ENCODE data around the gene KIAA1671.

Gene KIAA1671

GRCh38 chr22:24947881-24948280, 4.6 kb upstream of the KIAA1671 start:
- no peak overlapping the region for H2AFZ ChIP-seq (ENCODE audit: low read depth)

GRCh38 chr22:24948356-24949202, 3.9 kb upstream of the KIAA1671 start:
- no peaks in the 10 kb centered on the region for H3K36me3 ChIP-seq (ENCODE audit: insufficient read depth)
- H4K20me1 ChIP-seq (ENCODE audit: insufficient read depth), result no peaks in the 10 kb centered on the region
- no peak overlapping the region for H2AFZ ChIP-seq (ENCODE audit: low read depth)
- H3K4me2 ChIP-seq, result no peak overlapping the region
- no peaks in the 10 kb centered on the region for H3K27me3 ChIP-seq (ENCODE audit: insufficient read depth, low read depth)
- H3K27ac ChIP-seq, result no peak overlapping the region
- H3K79me2 ChIP-seq (ENCODE audit: insufficient read depth, low read depth), result no peaks in the 10 kb centered on the region
- TF ChIP-seq CTCF (conservative IDR thresholded peaks at IDR 0.05; ENCODE audit: low read depth, low read length), result no peak
- H3K9ac ChIP-seq, result no peak overlapping the region
- no peak overlapping the region for H3K4me3 ChIP-seq (IDR thresholded peaks at IDR 0.05; ENCODE audit: insufficient read depth, low read depth, low read length)
- peaks cover 4% of the 10 kb centered on the region for H3K4me1 ChIP-seq (ENCODE audit: low read depth, poor library complexity, severe bottlenecking)

More at GRCh38 chr22:24947881-24948280, 4.6 kb upstream of the KIAA1671 start:
- no peaks in the 10 kb centered on the region for H3K36me3 ChIP-seq (ENCODE audit: insufficient read depth)
- H3K4me3 ChIP-seq (IDR thresholded peaks at IDR 0.05; ENCODE audit: insufficient read depth, low read depth, low read length), result no peak overlapping the region
- H3K9ac ChIP-seq, result no peak overlapping the region
- no peaks in the 10 kb centered on the region for H3K79me2 ChIP-seq (ENCODE audit: insufficient read depth, low read depth)
- H3K27ac ChIP-seq, result no peak overlapping the region
- H3K27me3 ChIP-seq (ENCODE audit: insufficient read depth, low read depth), result no peaks in the 10 kb centered on the region
- peaks cover under 1% of the 10 kb centered on the region for H3K4me1 ChIP-seq (ENCODE audit: low read depth, poor library complexity, severe bottlenecking)
- no peak overlapping the region for H3K4me2 ChIP-seq
- no peak for TF ChIP-seq CTCF (conservative IDR thresholded peaks at IDR 0.05; ENCODE audit: low read depth, low read length)
- H4K20me1 ChIP-seq (ENCODE audit: insufficient read depth), result no peaks in the 10 kb centered on the region

DNA sequence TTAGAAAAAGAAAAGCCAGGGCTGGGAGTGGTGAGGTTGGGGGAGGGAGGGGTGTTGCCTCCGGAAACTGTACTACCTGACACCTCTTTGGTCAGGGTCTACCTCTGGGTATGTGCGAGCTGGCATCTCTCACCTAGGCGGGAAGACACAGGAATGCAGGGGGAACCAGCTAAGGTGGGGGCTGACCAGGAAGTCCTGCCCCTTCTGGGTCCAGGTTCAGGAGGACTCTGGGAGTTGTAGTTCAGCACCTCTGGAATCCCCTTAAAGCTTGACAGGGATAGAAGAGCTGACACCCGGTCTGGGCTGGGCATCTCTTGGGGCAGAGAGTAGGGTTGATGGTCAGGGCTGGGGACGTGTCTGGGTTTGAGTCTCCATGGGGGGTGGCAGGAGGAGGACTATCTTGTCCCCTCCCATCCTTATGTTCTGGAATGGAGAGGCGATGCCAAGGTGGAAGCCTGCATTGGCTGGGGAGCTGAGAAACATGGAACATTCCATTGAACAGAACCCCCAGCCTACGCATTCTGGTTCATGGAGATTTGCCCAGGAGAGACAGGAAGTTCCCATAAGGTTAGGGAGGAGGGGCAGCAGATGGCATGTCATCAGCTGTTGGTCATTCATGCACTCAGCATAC, 2.1 kb upstream of the KIAA1671 start:
- H3K4me3 ChIP-seq (IDR thresholded peaks at IDR 0.05; ENCODE audit: insufficient read depth, low read depth, low read length), result no peak overlapping the region
- no peak overlapping the region for H3K4me2 ChIP-seq
- H3K4me1 ChIP-seq (ENCODE audit: low read depth, poor library complexity, severe bottlenecking), result peaks cover 4% of the 10 kb centered on the region
- no peaks in the 10 kb centered on the region for H4K20me1 ChIP-seq (ENCODE audit: insufficient read depth)
- no peaks in the 10 kb centered on the region for H3K27me3 ChIP-seq (ENCODE audit: insufficient read depth, low read depth)
- no peaks in the 10 kb centered on the region for H3K36me3 ChIP-seq (ENCODE audit: insufficient read depth)
- H3K79me2 ChIP-seq (ENCODE audit: insufficient read depth, low read depth), result no peaks in the 10 kb centered on the region
- H3K9ac ChIP-seq, result no peak overlapping the region
- no peak overlapping the region for H3K27ac ChIP-seq
- no peak overlapping the region for H2AFZ ChIP-seq (ENCODE audit: low read depth)
- TF ChIP-seq CTCF (conservative IDR thresholded peaks at IDR 0.05; ENCODE audit: low read depth, low read length), result no peak

DNA sequence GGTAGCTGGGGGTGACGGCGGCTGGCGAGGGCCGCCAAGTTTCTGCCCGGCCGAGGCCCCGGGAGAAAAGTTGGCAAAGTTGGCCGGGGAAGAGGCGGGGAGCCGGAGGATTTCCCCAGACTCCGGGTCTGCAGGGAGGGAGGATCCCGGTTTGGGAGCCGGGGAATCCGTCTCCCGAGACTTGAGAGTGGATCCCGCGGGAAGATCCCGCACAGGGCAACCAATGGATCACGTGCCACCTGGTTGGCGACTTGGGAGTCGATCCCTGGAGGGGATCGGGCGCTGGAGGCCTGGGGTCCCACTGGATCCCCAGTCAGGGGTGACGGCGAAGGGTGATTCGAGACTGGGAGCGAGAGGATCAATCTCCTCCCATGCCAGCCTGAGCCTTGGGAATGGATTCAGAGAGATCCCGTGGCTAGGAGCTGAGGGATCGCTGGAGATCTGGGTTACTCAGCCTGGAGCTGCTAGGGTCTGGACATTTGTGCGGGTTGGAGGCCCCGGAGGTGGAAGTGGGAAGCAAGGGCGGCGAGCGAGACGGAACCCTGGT, 394 bp downstream of the KIAA1671 start:
- no peak overlapping the region for H3K27ac ChIP-seq
- H3K4me3 ChIP-seq (IDR thresholded peaks at IDR 0.05; ENCODE audit: insufficient read depth, low read depth, low read length), result no peak overlapping the region
- H3K79me2 ChIP-seq (ENCODE audit: insufficient read depth, low read depth), result no peaks in the 10 kb centered on the region

More for the DNA sequence above, 394 bp downstream of the KIAA1671 start:
- no peak for TF ChIP-seq CTCF (conservative IDR thresholded peaks at IDR 0.05; ENCODE audit: low read depth, low read length)
- peak overlapping the region; percentile 93 for H2AFZ ChIP-seq (ENCODE audit: low read depth)
- no peaks in the 10 kb centered on the region for H4K20me1 ChIP-seq (ENCODE audit: insufficient read depth)
- peak overlapping the region; percentile 55 for H3K9ac ChIP-seq
- peaks cover 4% of the 10 kb centered on the region for H3K4me1 ChIP-seq (ENCODE audit: low read depth, poor library complexity, severe bottlenecking)
- H3K27me3 ChIP-seq (ENCODE audit: insufficient read depth, low read depth), result no peaks in the 10 kb centered on the region
- H3K4me2 ChIP-seq, result peak overlapping the region; percentile 69
- H3K36me3 ChIP-seq (ENCODE audit: insufficient read depth), result no peaks in the 10 kb centered on the region

All from KMS-11 (cell line).